ENCODE data around the gene CST9.

CST9 gene

GRCh38 chr20:23609486-23610109, 3.9 kb upstream of the CST9 start:
- Histone ChIP-seq H3K36me3 (ENCODE audit: control insufficient read depth, low read length) (no peaks in the 10 kb centered on the region), H3K9me3 (ENCODE audit: control insufficient read depth, insufficient read depth, low read length) (no peaks in the 10 kb centered on the region), H3K27me3 (ENCODE audit: control insufficient read depth, low read length) (no peaks in the 10 kb centered on the region), H3K4me3 (ENCODE audit: low read length) (no peak overlapping the region), H3K9me2 (replicated peaks; ENCODE audit: control insufficient read depth, low read length) (no peaks in the 10 kb centered on the region), H3K4me2 (ENCODE audit: low read length) (no peak overlapping the region), H3K79me2 (ENCODE audit: control insufficient read depth, low read length) (no peaks in the 10 kb centered on the region), H3K27ac (ENCODE audit: low read depth, low read length) (no peak overlapping the region), H4K20me1 (ENCODE audit: control insufficient read depth, insufficient read depth, low read depth, low read length) (no peaks in the 10 kb centered on the region), H3F3A (ENCODE audit: control insufficient read depth, insufficient read depth) (no peaks in the 10 kb centered on the region), H3K4me1 (ENCODE audit: control insufficient read depth, low read length) (no peaks in the 10 kb centered on the region)
- no peak for TF ChIP-seq EZH2phosphoT487 (IDR thresholded peaks at IDR 0.05; ENCODE audit: borderline replicate concordance, low read length)
- TF ChIP-seq, protein P1, sequence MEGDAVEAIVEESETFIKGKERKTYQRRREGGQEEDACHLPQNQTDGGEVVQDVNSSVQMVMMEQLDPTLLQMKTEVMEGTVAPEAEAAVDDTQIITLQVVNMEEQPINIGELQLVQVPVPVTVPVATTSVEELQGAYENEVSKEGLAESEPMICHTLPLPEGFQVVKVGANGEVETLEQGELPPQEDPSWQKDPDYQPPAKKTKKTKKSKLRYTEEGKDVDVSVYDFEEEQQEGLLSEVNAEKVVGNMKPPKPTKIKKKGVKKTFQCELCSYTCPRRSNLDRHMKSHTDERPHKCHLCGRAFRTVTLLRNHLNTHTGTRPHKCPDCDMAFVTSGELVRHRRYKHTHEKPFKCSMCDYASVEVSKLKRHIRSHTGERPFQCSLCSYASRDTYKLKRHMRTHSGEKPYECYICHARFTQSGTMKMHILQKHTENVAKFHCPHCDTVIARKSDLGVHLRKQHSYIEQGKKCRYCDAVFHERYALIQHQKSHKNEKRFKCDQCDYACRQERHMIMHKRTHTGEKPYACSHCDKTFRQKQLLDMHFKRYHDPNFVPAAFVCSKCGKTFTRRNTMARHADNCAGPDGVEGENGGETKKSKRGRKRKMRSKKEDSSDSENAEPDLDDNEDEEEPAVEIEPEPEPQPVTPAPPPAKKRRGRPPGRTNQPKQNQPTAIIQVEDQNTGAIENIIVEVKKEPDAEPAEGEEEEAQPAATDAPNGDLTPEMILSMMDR (IDR thresholded peaks at IDR 0.05; ENCODE audit: low read depth, low read length, poor library complexity, severe bottlenecking): no peak

DNA sequence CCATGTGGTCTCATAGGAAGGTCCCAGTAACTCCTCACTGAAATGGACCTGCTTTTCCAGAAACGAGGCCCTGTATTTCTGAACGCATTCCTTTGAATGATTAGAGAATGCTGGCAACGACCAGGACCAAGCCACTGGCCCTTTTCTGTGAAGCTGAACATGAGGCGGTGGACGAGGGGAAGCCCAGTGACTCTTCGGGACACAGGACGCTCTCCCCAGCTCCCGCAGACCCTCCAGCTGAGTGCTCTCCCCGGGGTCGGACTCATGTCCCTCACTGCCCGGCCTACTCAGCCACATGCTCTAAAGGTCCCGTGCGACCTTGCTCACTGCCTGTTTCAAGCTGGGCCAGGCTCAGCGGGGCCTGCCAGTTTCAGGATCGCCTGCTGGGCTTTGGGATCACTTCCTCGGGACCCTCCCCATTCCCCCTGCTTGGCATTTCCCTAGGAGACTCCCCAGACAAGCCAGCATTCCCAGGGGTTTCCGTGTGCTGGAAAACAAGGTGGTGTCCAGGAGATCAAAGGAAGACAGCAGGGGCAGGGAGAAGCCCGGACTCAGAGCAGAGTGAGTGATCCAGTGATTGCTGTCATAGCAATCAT, 2.6 kb upstream of the CST9 start:
- no peak for TF ChIP-seq EZH2phosphoT487 (IDR thresholded peaks at IDR 0.05; ENCODE audit: borderline replicate concordance, low read length)
- TF ChIP-seq, protein P1 (IDR thresholded peaks at IDR 0.05; ENCODE audit: low read depth, low read length, poor library complexity, severe bottlenecking): no peak
- H4K20me1 ChIP-seq (ENCODE audit: control insufficient read depth, insufficient read depth, low read depth, low read length): no peaks in the 10 kb centered on the region
- no peak overlapping the region for H3K27ac ChIP-seq (ENCODE audit: low read depth, low read length)
- H3K9me2 ChIP-seq (replicated peaks; ENCODE audit: control insufficient read depth, low read length): no peaks in the 10 kb centered on the region
- no peaks in the 10 kb centered on the region for H3K27me3 ChIP-seq (ENCODE audit: control insufficient read depth, low read length)
- H3K9me3 ChIP-seq (ENCODE audit: control insufficient read depth, insufficient read depth, low read length): no peaks in the 10 kb centered on the region
- H3F3A ChIP-seq (ENCODE audit: control insufficient read depth, insufficient read depth): no peaks in the 10 kb centered on the region
- no peaks in the 10 kb centered on the region for H3K4me1 ChIP-seq (ENCODE audit: control insufficient read depth, low read length)
- H3K79me2 ChIP-seq (ENCODE audit: control insufficient read depth, low read length): no peaks in the 10 kb centered on the region
- no peak overlapping the region for H3K4me2 ChIP-seq (ENCODE audit: low read length)
- H3K4me3 ChIP-seq (ENCODE audit: low read length): no peak overlapping the region
- H3K36me3 ChIP-seq (ENCODE audit: control insufficient read depth, low read length): no peaks in the 10 kb centered on the region

GRCh38 chr20:23607497-23608245, 2.0 kb upstream of the CST9 start:
- H3K9me2 ChIP-seq (replicated peaks; ENCODE audit: control insufficient read depth, low read length): no peaks in the 10 kb centered on the region
- TF ChIP-seq, protein P1 (IDR thresholded peaks at IDR 0.05; ENCODE audit: low read depth, low read length, poor library complexity, severe bottlenecking): no peak
- no peak for TF ChIP-seq EZH2phosphoT487 (IDR thresholded peaks at IDR 0.05; ENCODE audit: borderline replicate concordance, low read length)
- H3K27me3 ChIP-seq (ENCODE audit: control insufficient read depth, low read length): no peaks in the 10 kb centered on the region
- no peaks in the 10 kb centered on the region for H4K20me1 ChIP-seq (ENCODE audit: control insufficient read depth, insufficient read depth, low read depth, low read length)
- H3F3A ChIP-seq (ENCODE audit: control insufficient read depth, insufficient read depth): no peaks in the 10 kb centered on the region
- H3K36me3 ChIP-seq (ENCODE audit: control insufficient read depth, low read length): no peaks in the 10 kb centered on the region
- H3K4me3 ChIP-seq (ENCODE audit: low read length): no peak overlapping the region
- no peak overlapping the region for H3K27ac ChIP-seq (ENCODE audit: low read depth, low read length)
- no peaks in the 10 kb centered on the region for H3K9me3 ChIP-seq (ENCODE audit: control insufficient read depth, insufficient read depth, low read length)
- no peak overlapping the region for H3K4me2 ChIP-seq (ENCODE audit: low read length)
- no peaks in the 10 kb centered on the region for H3K79me2 ChIP-seq (ENCODE audit: control insufficient read depth, low read length)
- H3K4me1 ChIP-seq (ENCODE audit: control insufficient read depth, low read length): no peaks in the 10 kb centered on the region

Data from DOHH2 (cell line).